Large intestine (tissue), 12 donors: ENCODE data around the gene PLEKHG1. TPM values are rescaled to one million over a fixed set of nuclear protein-coding genes. Genes with fewer than 3 reads are reported as not detected.

Experiments used
- DNase-seq, 2 donors: peaks; one replicate each; pipeline versions ENCODE4 v3.0.0 to v3.0.0-alpha.2; 2013
- H3K27ac ChIP-seq: one replicate; pipeline ENCODE4 v1.5.1; 2013; ENCODE audit warnings: low read length
- H3K27me3 ChIP-seq: 2 replicates; pipeline ENCODE4 v1.6.1; 2013; ENCODE audit warnings: low read length; ENCODE audit not compliant: control insufficient read depth, insufficient read depth
- H3K36me3 ChIP-seq: 2 replicates; pipeline ENCODE4 v1.6.1; 2013; ENCODE audit warnings: low read length; ENCODE audit not compliant: control insufficient read depth, insufficient read depth
- H3K4me1 ChIP-seq: one replicate; pipeline ENCODE4 v1.6.1; 2013; ENCODE audit warnings: low read length; ENCODE audit not compliant: control insufficient read depth, insufficient read depth
- H3K4me3 ChIP-seq: one replicate; pipeline ENCODE4 v1.5.1; 2013; ENCODE audit warnings: low read length
- H3K9me3 ChIP-seq: one replicate; pipeline ENCODE4 v1.6.1; 2013; ENCODE audit warnings: mild to moderate bottlenecking, low read depth, low read length, moderate library complexity; ENCODE audit not compliant: control insufficient read depth
- WGBS: methylation state at CpG from one replicate; pipeline ENCODE4 v1.1.5; 2013; ENCODE audit warnings: low lambda C conversion rate; ENCODE audit not compliant: insufficient coverage; 5-methylcytosine and 5-hydroxymethylcytosine counted together
- long read RNA-seq, 11 donors: transcript quantifications; one replicate each; lab custom pipeline, GENCODE V29; 2026
- polyA plus RNA-seq: library from polyadenylated mRNA; unstranded; fragments of 120-200 nt; gene quantifications from one replicate; pipeline ENCODE4 v1.2.1, GENCODE V29; 2013

The PLEKHG1 gene
- polyA plus RNA-seq, result 7.2 TPM
- long read RNA-seq, donor 1, result 0 reads
- long read RNA-seq, donor 2, result 0 reads
- long read RNA-seq, donor 3, result 0 reads
- long read RNA-seq, donor 4, result 0 reads
- long read RNA-seq, donor 5, result 0 reads
- long read RNA-seq, donor 6, result 0 reads
- long read RNA-seq, donor 7, result 0 reads
- long read RNA-seq, donor 8, result 0 reads
- long read RNA-seq, donor 9, result 0 reads
- long read RNA-seq, donor 10, result 0 reads
- long read RNA-seq, donor 11, result 0 reads

GRCh38 chr6:150599199-150600009 is at the start of gene PLEKHG1:
Gene PLEKHG1 (plus strand): TSS chr6:150599885. CDS start chr6:150733682, 133,797 bp downstream.
- WGBS, result 0% methylated on average over 1 of the region's 54 CpGs
- peaks cover 32% of the 10 kb centered on the region for H3K27me3 ChIP-seq
- H3K27ac ChIP-seq, result peak within 1 kb of the TSS; percentile 61
- peaks cover 11% of the 10 kb centered on the region for H3K4me1 ChIP-seq
- peak; percentile 86 to 94 for DNase-seq
- no peaks in the 10 kb centered on the region for H3K9me3 ChIP-seq
- H3K36me3 ChIP-seq, result no peaks in the 10 kb centered on the region
- peak within 1 kb of the TSS; percentile 58 for H3K4me3 ChIP-seq

DNA sequence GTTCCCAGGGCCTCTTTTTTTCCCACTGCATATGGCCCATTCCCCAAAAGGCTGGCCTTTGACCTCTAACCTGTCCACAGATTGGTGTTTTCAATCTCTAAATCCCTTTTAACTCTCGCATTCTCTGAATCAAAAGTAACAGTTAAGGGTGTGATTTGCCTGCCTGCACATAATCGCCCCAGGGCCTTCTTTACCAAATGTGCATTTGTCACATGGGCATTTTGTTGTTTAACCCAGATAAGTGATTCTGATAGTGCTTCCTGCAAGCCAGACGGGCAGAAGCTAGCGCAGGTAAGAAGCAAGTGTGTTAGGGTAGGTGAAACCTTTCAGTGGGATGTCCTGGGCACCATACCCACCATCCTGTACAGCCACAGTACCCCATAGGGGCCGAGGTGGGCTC is 49.4 kb upstream of the PLEKHG1 start:
- WGBS, result no CpG with 5 or more reads among the region's 5 CpGs
- no peak overlapping the region for H3K27ac ChIP-seq
- H3K4me3 ChIP-seq, result no peak overlapping the region
- DNase-seq, result no peak
- no peaks in the 10 kb centered on the region for H3K27me3 ChIP-seq
- no peaks in the 10 kb centered on the region for H3K4me1 ChIP-seq
- H3K36me3 ChIP-seq, result no peaks in the 10 kb centered on the region
- H3K9me3 ChIP-seq, result no peaks in the 10 kb centered on the region

- no peak for DNase-seq
- peaks cover 3% of the 10 kb centered on the region for H3K9me3 ChIP-seq
- H3K27me3 ChIP-seq, result no peaks in the 10 kb centered on the region
- H3K4me1 ChIP-seq, result no peaks in the 10 kb centered on the region
- 80% methylated on average over 2 of the region's 5 CpGs for WGBS
- no peak overlapping the region for H3K27ac ChIP-seq
- no peaks in the 10 kb centered on the region for H3K36me3 ChIP-seq
- H3K4me3 ChIP-seq, result no peak overlapping the region
These were observed 42.6 kb upstream of the PLEKHG1 start for GRCh38 chr6:150557043-150557599.

DNA sequence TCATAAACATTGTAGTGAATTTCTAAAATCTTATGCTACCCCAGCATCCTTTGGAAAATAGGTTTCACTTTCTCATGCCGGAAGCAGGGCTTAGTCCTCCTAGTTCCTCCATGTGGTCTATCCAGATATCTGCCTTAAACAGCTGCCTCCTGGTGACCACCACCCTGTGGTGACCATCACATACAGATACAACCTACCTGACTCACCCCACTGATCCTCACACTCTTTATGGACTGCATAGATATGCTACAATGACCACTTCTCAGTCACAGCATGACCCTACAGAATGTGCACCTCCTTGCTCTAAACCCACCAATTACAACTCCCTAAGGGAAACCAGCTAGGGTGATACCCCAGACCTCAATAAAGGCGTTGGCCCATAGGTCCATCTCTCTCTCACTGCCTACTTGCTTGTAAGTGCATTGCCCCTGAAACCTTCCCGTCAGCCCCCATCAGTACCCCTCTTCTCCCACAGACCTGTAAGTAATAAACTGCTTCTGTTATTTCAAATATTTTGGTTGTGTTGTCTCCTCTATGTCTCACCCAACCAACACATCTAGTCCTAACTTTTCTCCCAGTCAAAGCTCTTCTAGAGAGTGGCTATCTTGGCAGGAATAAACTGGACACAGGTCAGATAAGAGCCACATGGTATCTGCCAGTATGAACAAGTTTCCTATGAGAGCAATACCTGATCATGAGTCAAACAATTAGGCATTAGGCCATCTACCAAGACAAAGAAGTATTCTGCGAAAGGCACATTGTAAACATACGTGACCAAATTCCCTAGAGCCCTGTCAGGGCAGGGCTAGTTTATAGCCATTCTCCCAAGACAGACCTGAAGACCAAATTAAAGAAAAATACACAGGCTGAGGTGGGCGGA is 39.4 kb upstream of the PLEKHG1 start:
- no peak for DNase-seq
- Histone ChIP-seq H3K27me3 (no peaks in the 10 kb centered on the region), H3K4me3 (no peak overlapping the region), H3K36me3 (no peaks in the 10 kb centered on the region), H3K4me1 (no peaks in the 10 kb centered on the region), H3K27ac (no peak overlapping the region), H3K9me3 (peaks cover 3% of the 10 kb centered on the region)
- WGBS, result 48% methylated on average over 2 of the region's 6 CpGs

GRCh38 chr6:150560884-150561219 is 38.8 kb upstream of the PLEKHG1 start:
- 100% methylated on average over 1 of the region's 6 CpGs for WGBS
- Histone ChIP-seq H3K4me1 (no peaks in the 10 kb centered on the region), H3K36me3 (no peaks in the 10 kb centered on the region), H3K4me3 (no peak overlapping the region), H3K27ac (no peak overlapping the region), H3K27me3 (no peaks in the 10 kb centered on the region), H3K9me3 (peaks cover 3% of the 10 kb centered on the region)
- no peak for DNase-seq

GRCh38 chr6:150565945-150566344 is 33.7 kb upstream of the PLEKHG1 start:
- H3K27me3 ChIP-seq, result no peaks in the 10 kb centered on the region
- WGBS, result no CpG with 5 or more reads among the region's 2 CpGs
- no peak overlapping the region for H3K4me3 ChIP-seq
- DNase-seq, result no peak
- H3K27ac ChIP-seq, result no peak overlapping the region
- H3K9me3 ChIP-seq, result no peaks in the 10 kb centered on the region
- peaks cover 3% of the 10 kb centered on the region for H3K4me1 ChIP-seq
- H3K36me3 ChIP-seq, result no peaks in the 10 kb centered on the region

- H3K36me3 ChIP-seq, result no peaks in the 10 kb centered on the region
- H3K4me3 ChIP-seq, result no peak overlapping the region
- DNase-seq, result no peak
- H3K9me3 ChIP-seq, result no peaks in the 10 kb centered on the region
- H3K4me1 ChIP-seq, result peaks cover 3% of the 10 kb centered on the region
- H3K27me3 ChIP-seq, result no peaks in the 10 kb centered on the region
- H3K27ac ChIP-seq, result no peak overlapping the region
These were observed 33.2 kb upstream of the PLEKHG1 start for GRCh38 chr6:150566486-150566885.

DNA sequence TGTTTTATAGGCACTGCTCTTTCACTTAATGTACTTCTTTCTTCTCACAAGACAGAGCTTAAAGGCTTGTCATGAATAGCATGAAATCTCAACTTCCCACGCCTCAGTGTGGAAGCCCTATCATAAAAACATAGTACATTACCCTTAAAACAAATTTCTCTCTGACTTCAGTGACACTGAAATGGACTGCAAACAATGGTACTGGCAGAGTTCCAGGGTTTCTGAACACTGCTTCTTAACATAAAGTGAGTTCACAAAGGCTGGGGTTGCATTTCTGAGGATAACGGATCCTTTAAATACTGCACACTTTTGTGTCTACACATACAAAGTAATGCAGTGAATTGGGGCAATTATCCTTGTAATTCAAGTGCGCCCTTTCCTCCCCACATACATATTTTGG is 32.3 kb upstream of the PLEKHG1 start:
- Histone ChIP-seq H3K9me3 (no peaks in the 10 kb centered on the region), H3K36me3 (no peaks in the 10 kb centered on the region), H3K27me3 (no peaks in the 10 kb centered on the region), H3K4me3 (no peak overlapping the region), H3K4me1 (peaks cover 3% of the 10 kb centered on the region), H3K27ac (no peak overlapping the region)
- peak in 1 of 2 donors; percentile 54 for DNase-seq
- WGBS, result no CpG with 5 or more reads among the region's 3 CpGs

DNA sequence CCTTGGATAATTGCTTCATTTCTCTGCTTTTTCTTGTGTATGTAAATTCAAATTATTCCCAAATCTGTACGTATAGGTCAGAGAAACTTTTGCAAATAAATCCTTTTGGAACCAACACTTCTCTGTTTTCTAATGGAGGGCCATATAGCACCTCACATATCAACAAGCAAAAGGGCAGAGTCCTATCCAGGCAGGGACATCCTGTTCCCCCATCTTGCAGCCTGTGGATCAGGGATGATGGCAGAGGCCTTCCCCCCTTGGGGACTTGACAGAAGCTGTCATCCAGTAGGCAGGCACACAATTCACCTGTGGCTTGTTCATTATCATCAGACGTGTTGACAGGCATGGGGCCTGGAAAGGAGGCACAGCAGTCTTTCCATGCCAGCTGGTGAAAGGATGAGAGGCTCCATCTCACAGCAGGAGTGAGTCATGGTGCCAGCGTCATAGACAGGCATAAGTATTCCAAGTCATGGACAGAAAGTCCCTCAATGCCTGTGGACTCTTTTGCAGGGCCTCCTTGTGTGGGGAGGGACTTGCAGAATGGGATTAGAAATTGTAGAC is 31.8 kb upstream of the PLEKHG1 start:
- H3K36me3 ChIP-seq, result no peaks in the 10 kb centered on the region
- WGBS, result no CpG with 5 or more reads among the region's 3 CpGs
- no peak for DNase-seq
- H3K27ac ChIP-seq, result no peak overlapping the region
- H3K9me3 ChIP-seq, result no peaks in the 10 kb centered on the region
- H3K27me3 ChIP-seq, result no peaks in the 10 kb centered on the region
- H3K4me1 ChIP-seq, result peaks cover 3% of the 10 kb centered on the region
- H3K4me3 ChIP-seq, result no peak overlapping the region

GRCh38 chr6:150568560-150568959 is 31.1 kb upstream of the PLEKHG1 start:
- Histone ChIP-seq H3K4me3 (no peak overlapping the region), H3K27me3 (no peaks in the 10 kb centered on the region), H3K9me3 (no peaks in the 10 kb centered on the region), H3K27ac (no peak overlapping the region), H3K36me3 (no peaks in the 10 kb centered on the region), H3K4me1 (peaks cover 3% of the 10 kb centered on the region)
- DNase-seq, result no peak
- WGBS, result no CpG with 5 or more reads among the region's 3 CpGs
